ENCODE results near the gene NEK11.

DNA sequence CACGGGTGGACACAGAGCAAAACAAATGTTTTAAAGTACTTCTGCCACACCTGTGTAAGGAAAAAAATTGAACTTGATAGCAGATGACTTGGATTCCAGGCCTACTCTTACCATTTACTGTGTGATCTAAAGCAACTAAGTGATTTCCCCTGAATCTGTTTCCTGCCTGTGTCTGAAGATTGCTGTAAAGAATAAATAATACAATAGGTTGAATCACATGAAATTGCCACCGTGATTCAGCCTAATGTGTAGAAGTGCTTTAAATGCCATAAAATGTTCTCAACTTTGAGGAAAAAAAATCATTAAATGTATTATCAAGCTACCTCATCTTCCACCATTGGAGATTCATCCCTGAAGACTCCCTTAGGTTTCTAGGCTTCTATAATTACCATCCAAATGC, 327.3 kb downstream of the NEK11 start:
- TF ChIP-seq, protein P1, sequence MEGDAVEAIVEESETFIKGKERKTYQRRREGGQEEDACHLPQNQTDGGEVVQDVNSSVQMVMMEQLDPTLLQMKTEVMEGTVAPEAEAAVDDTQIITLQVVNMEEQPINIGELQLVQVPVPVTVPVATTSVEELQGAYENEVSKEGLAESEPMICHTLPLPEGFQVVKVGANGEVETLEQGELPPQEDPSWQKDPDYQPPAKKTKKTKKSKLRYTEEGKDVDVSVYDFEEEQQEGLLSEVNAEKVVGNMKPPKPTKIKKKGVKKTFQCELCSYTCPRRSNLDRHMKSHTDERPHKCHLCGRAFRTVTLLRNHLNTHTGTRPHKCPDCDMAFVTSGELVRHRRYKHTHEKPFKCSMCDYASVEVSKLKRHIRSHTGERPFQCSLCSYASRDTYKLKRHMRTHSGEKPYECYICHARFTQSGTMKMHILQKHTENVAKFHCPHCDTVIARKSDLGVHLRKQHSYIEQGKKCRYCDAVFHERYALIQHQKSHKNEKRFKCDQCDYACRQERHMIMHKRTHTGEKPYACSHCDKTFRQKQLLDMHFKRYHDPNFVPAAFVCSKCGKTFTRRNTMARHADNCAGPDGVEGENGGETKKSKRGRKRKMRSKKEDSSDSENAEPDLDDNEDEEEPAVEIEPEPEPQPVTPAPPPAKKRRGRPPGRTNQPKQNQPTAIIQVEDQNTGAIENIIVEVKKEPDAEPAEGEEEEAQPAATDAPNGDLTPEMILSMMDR (IDR thresholded peaks at IDR 0.05) = no peak
- TF ChIP-seq POLR2A (IDR thresholded peaks at IDR 0.05) = no peak
